ENCODE results near the gene PMPCA. TPM values are rescaled to one million over a fixed set of nuclear protein-coding genes. Genes with fewer than 3 reads are reported as not detected.

Gene PMPCA
- total and polyA plus RNA-seq, 2 experiments from 2014 or later = 61.3 to 88.2 TPM

- H3K36me3 Mint-ChIP-seq (ENCODE audit: low read depth) = no peaks in the 10 kb centered on the region
- H3K4me2 ChIP-seq = peak overlapping the region; percentile 48; the same call in 1 of the 2 replicates
Measured at GRCh38 chr9:136363949-136364748, 46.3 kb upstream of the PMPCA start.

More at GRCh38 chr9:136363949-136364748, 46.3 kb upstream of the PMPCA start:
- Histone ChIP-seq H3K9me2 (ENCODE audit: insufficient read depth) (no peaks in the 10 kb centered on the region), H3K27me3 (ENCODE audit: insufficient read depth) (no peaks in the 10 kb centered on the region), H3K4me1 (ENCODE audit: insufficient read depth) (no peaks in the 10 kb centered on the region; the same call in 1 of the 2 replicates), H3K79me2 (replicated peaks; ENCODE audit: insufficient read depth) (no peaks in the 10 kb centered on the region), H3K27ac (ENCODE audit: low read depth) (no peak overlapping the region), H2AFZ (no peak overlapping the region), H3K4me3 (peak overlapping the region; percentile 77; the same call in 1 of the 2 replicates), H4K20me1 (replicated peaks; ENCODE audit: insufficient read depth) (no peaks in the 10 kb centered on the region), H3K36me3 (ENCODE audit: insufficient read depth) (no peaks in the 10 kb centered on the region), H3F3A (replicated peaks; ENCODE audit: low read depth) (no peaks in the 10 kb centered on the region)
- ATAC-seq (peak; percentile 27), DNase-seq (ENCODE audit: low spot score) (peak; percentile 65)
- Mint-ChIP-seq H3K4me3 (peak overlapping the region; percentile 69), H3K27ac (no peak overlapping the region), H3K9me3 (no peaks in the 10 kb centered on the region), H3K27me3 (ENCODE audit: insufficient read depth, low read depth, poor library complexity) (peaks cover 21% of the 10 kb centered on the region), H3K4me1 (peaks cover 9% of the 10 kb centered on the region; the same call in 1 of the 3 replicates)
- TF ChIP-seq POLR2AphosphoS5 (IDR thresholded peaks at IDR 0.05; ENCODE audit: low read depth) = no peak; the same call in 1 of the 2 replicates
- TF ChIP-seq JUNB (IDR thresholded peaks at IDR 0.05; ENCODE audit: unreplicated experiment) = no peak
- no peak; a peak in 1 of 4 replicates for TF ChIP-seq CTCF (conservative IDR thresholded peaks at IDR 0.05; ENCODE audit: low read depth in 2 of 2)
- no peak for TF ChIP-seq EZH2phosphoT487 (IDR thresholded peaks at IDR 0.05; ENCODE audit: unreplicated experiment)
- no peak for TF ChIP-seq ETS1 (IDR thresholded peaks at IDR 0.05)
- no peak for TF ChIP-seq STAT1 (IDR thresholded peaks at IDR 0.05; ENCODE audit: unreplicated experiment)
- TF ChIP-seq ZNF462 (CRISPR knock-in tag; IDR thresholded peaks at IDR 0.05) = no peak
- TF ChIP-seq ZNF331 (CRISPR knock-in tag; IDR thresholded peaks at IDR 0.05; ENCODE audit: low read depth) = no peak
- TF ChIP-seq ZNF114 (CRISPR knock-in tag; IDR thresholded peaks at IDR 0.05) = no peak
- no peak for TF ChIP-seq REST (IDR thresholded peaks at IDR 0.05; ENCODE audit: unreplicated experiment)
- TF ChIP-seq NANOG (IDR thresholded peaks at IDR 0.05; ENCODE audit: borderline replicate concordance) = no peak
- no peak for TF ChIP-seq CREB1 (CRISPR knock-in tag; IDR thresholded peaks at IDR 0.05; ENCODE audit: low read depth)
- no peak for TF ChIP-seq EZH2 (IDR thresholded peaks at IDR 0.05; ENCODE audit: low read depth, unreplicated experiment)

Data from GM23338 (cell line).